ENCODE measurements around the gene CKAP2L.

CKAP2L gene

GRCh38 chr2:112723547-112723940, 40.9 kb downstream of the CKAP2L start:
- TF ChIP-seq TSHZ2 (CRISPR knock-in tag; IDR thresholded peaks at IDR 0.05): no peak
- TF ChIP-seq ARNTL (CRISPR knock-in tag; IDR thresholded peaks at IDR 0.05; ENCODE audit: borderline replicate concordance, low read depth): no peak
- no peak for TF ChIP-seq BACH2 (CRISPR knock-in tag; IDR thresholded peaks at IDR 0.05; ENCODE audit: borderline replicate concordance)
- no peak for TF ChIP-seq ISL1 (CRISPR knock-in tag; IDR thresholded peaks at IDR 0.05)
- no peak for TF ChIP-seq ZFP30 (CRISPR knock-in tag; IDR thresholded peaks at IDR 0.05)
- no peak for TF ChIP-seq ESRRG (CRISPR knock-in tag; IDR thresholded peaks at IDR 0.05)
- no peak for TF ChIP-seq TCF4 (CRISPR knock-in tag; IDR thresholded peaks at IDR 0.05; ENCODE audit: borderline replicate concordance)
- no peak for TF ChIP-seq CSDC2 (CRISPR knock-in tag; IDR thresholded peaks at IDR 0.05)
- no peak for TF ChIP-seq ZC3H10 (CRISPR knock-in tag; IDR thresholded peaks at IDR 0.05)
- TF ChIP-seq RARB (CRISPR knock-in tag; IDR thresholded peaks at IDR 0.05): no peak
- no peak for TF ChIP-seq GLIS3 (CRISPR knock-in tag; IDR thresholded peaks at IDR 0.05)
- TF ChIP-seq CREB5 (CRISPR knock-in tag; IDR thresholded peaks at IDR 0.05; ENCODE audit: low read depth): no peak
- TF ChIP-seq PATZ1 (CRISPR knock-in tag; IDR thresholded peaks at IDR 0.05; ENCODE audit: borderline replicate concordance): no peak
- TF ChIP-seq TOX (CRISPR knock-in tag; IDR thresholded peaks at IDR 0.05; ENCODE audit: borderline replicate concordance): no peak
- TF ChIP-seq ZNF70 (CRISPR knock-in tag; IDR thresholded peaks at IDR 0.05): no peak
- TF ChIP-seq POU6F1 (CRISPR knock-in tag; IDR thresholded peaks at IDR 0.05; ENCODE audit: borderline replicate concordance, low read depth): no peak
- no peak for TF ChIP-seq ZNF565 (CRISPR knock-in tag; conservative IDR thresholded peaks at IDR 0.05; ENCODE audit: low read depth)
- no peak for TF ChIP-seq CSRNP3 (CRISPR knock-in tag; IDR thresholded peaks at IDR 0.05)
- TF ChIP-seq OSR1 (CRISPR knock-in tag; IDR thresholded peaks at IDR 0.05): no peak
- no peak for ATAC-seq

- no peak for TF ChIP-seq PPARA (CRISPR knock-in tag; IDR thresholded peaks at IDR 0.05; ENCODE audit: borderline replicate concordance)
- no peak for TF ChIP-seq POU6F1 (CRISPR knock-in tag; IDR thresholded peaks at IDR 0.05; ENCODE audit: borderline replicate concordance, low read depth)
- TF ChIP-seq ZFP30 (CRISPR knock-in tag; IDR thresholded peaks at IDR 0.05): no peak
- no peak for TF ChIP-seq GLIS3 (CRISPR knock-in tag; IDR thresholded peaks at IDR 0.05)
- TF ChIP-seq ZNF8 (CRISPR knock-in tag; IDR thresholded peaks at IDR 0.05): no peak
- ATAC-seq: no peak
Observed at GRCh38 chr2:112722816-112723546, 41.4 kb downstream of the CKAP2L start.
